NCI-H146 treated with DMSO at 0.1 percent for 48 hours (cell line): ENCODE results near the gene PCSK5.
"Not testable (repeated sequence)": the region's sequence is repeated elsewhere in the genome, so short reads cannot be mapped to it uniquely, and the experiment has no call there.

ENCODE experiments used
- DNase-seq: peaks from one replicate; lab custom pipeline; 2025; ENCODE audit not compliant: unreplicated experiment; lab: John Stamatoyannopoulos, UW

Gene PCSK5

GRCh38 chr9:75962013-75962661 lies 71.7 kb downstream of the PCSK5 start:
- DNase-seq, result no peak

GRCh38 chr9:75962662-75963036 lies 72.2 kb downstream of the PCSK5 start:
- no peak for DNase-seq

DNA sequence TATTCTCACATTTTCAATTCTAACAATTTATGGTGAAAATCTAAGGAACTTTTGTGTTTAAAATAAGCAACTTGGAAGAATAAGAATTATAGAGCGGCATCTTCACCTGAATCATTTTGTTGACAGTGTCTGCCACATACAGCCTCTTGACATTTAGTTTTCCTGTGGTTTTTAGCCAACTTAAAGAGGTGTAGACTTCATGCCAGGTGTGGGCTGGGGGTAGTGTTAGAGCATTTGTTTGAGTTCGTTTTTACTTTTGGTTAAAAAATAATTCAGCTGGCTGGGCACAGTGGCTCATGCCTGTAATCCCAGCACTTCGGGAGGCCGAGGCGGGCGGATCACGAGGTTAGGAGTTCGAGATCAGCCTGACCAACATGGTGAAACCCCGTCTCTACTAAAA lies 72.8 kb downstream of the PCSK5 start:
- DNase-seq, result not testable (repeated sequence)

DNA sequence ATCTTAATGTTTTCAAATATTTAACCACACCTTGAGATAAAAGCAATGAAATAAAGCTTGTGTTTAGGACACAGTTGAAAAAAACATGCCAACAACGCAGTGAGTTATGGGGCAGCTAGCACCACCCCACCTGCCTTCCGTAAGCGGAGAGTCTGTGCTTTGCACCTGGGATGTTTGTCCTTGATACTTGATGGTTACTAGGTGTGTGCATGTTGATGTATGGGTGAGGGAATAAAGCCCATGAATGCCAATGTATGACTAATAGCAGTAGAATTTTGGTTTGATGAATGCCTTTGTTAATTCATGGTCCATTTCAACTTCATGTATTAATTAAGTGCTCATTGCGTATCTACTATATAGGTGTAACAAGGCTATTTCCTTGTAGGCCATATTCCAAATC lies 74.0 kb downstream of the PCSK5 start:
- no peak for DNase-seq

GRCh38 chr9:75965231-75965630 lies 74.8 kb downstream of the PCSK5 start:
- no peak for DNase-seq

DNA sequence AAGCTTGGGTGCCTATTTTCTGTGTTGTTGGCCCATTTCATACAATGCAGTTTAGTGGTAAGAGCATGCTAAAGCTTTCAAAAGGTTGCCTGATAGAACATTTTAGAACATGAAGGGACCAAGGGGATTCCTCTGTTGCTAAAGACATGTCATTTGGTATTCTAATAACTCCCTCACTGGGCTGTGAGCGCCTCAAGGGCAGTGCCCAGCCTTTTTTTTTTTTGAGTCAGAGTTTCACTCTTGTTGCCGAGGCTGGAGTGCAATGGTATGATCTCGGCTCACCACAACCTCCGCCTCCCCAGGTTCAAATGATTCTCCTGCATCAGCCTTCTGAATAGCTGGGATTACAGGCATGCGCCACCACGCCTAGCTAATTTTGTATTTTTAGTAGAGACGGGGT lies 77.1 kb downstream of the PCSK5 start:
- DNase-seq, result no peak

DNA sequence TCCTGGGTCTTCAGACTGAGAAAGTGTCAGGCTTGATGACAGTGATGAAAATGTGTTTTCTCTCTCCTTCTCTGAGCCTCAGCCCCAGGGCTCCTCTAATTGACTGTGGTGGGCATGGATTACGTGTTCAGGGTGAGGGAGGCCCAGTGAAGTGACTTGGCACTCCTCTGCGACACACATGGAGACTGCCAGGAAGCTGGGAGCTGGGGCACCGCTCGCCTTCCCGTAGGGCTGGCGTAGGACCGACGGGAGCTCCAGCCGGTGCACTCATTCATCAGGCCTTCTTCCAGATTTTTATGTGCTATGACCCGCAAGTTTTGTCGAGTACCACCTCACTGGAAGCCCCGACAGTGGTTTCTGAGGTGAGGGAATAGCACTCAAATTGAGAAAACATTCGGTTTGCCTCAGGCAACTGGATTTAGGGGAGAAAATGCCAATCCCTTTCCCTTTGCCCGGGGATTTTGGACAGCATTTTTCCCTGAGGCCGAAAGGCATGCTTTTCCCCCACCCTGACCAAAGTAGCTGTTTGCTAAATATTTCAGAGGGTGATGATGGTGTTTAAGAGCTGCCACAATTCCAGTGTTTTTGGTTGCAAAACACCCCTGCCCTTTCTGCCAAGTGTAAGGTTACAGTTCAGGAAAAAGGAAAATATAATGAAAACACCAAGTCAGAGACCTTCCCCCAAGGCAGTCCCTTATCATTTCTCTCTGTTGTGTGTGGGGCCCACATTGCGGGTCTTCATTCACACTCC lies 83.7 kb downstream of the PCSK5 start:
- DNase-seq, result no peak

DNA sequence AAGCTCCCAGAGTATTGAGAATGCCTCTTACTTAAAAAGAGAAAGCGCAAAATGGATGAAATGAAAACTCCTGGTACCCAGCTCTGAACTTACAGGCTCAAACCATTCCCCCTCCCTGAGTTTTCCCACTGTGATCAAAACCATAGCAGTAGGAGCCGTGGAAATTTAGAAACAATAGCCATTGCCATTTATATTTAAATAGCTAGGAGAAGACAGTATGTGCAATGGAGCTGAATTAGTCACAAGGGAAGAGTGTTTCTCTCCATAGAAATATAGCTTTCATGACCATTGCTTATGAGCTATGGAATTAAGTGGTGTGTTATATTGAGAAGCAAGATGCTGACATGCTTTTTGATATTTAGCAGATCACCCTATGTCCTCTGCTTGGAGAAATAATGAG lies 84.6 kb downstream of the PCSK5 start:
- no peak for DNase-seq

GRCh38 chr9:75976549-75976948 lies 86.1 kb downstream of the PCSK5 start:
- DNase-seq, result no peak

DNA sequence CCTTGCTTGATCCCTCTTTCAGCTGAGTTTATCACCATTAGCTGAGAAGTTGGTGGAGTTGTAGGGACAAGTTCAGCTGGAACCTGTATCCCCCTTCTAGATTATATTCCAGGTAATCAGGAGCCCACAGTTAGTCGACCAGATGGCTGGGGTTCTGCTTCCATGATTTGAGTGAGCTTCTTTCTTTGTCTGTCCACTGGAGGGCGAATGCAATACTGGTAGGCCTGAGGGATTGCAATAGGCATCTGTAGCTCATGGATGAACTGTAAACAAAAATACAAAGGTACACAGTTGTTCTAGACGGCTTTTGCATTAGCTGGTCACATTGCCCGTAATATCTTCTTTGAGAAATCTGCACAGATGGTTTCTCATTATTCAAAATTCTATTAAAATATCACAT lies 88.9 kb downstream of the PCSK5 start:
- DNase-seq, result no peak

DNA sequence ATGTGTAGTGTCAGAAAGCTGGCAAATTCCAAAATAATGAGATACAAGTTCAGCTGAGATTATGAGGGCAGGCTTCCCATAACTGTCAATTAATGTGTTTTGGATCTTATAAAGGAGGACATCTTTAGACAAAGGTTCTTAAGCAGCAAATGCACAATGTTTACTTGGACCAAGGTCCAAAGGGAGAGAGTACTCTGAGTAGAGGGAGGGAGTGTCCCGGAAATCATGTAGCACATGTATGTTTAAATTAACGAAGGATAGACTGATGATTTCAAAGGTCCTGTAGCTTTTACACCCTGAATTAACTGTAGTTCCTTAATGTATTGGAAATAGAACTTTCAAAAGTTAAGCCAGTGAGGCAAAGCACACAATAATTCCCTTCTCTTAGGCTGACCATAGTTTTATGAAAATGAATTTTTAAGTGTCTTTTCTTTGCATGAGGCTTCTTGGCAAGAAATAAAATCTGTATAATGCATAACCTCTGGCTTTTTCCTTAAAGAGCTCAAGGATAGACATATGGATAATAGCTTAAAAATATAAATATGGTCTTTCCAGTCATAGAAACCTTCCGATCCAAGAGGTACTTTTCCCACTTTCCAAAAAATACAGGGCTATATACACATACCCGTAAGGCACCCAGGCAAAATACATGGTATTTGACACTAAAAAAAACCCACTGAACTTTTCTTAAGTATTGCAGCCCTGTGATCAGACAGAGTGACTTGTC lies 93.0 kb downstream of the PCSK5 start:
- DNase-seq, result no peak

DNA sequence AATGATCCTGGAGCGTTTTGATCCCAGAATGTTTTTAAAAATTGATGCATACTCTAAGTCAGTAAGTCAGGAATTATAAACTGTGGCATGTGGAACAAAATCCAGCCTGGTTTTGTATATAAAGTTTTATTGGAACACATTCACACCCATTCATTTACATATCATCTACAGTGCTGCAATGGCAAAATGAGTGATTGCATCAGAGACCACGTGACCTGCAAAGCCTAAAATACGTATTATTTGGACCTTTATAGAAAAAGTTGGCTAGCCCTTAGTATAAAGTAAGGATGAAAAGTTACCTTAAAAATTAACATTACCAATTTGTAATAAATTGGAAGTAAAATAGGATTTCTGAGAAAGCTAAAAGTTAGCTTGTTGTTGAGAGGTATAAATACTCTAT lies 95.0 kb downstream of the PCSK5 start:
- DNase-seq, result no peak

DNA sequence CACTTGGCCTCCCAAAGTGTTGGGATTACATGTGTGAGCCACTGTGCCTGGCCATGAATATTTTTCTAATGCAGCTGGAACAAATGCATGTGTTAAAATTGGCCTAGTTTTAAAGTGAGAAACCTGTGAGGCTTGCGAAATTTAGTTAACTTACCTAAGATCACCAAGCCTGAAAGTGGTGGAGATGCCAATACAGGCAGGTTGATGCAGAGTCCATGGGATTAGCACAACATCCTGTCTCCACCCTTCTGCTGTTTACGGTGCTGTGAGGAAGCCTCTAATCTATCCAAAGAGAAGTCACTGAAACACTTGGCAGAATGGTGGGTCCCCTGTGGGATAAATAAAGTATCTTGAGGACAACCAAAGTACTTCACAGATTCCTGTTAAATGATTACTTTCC lies 98.2 kb downstream of the PCSK5 start:
- DNase-seq, result no peak

- no peak for DNase-seq
Observed at GRCh38 chr9:75990156-75990555, 99.7 kb downstream of the PCSK5 start.

DNA sequence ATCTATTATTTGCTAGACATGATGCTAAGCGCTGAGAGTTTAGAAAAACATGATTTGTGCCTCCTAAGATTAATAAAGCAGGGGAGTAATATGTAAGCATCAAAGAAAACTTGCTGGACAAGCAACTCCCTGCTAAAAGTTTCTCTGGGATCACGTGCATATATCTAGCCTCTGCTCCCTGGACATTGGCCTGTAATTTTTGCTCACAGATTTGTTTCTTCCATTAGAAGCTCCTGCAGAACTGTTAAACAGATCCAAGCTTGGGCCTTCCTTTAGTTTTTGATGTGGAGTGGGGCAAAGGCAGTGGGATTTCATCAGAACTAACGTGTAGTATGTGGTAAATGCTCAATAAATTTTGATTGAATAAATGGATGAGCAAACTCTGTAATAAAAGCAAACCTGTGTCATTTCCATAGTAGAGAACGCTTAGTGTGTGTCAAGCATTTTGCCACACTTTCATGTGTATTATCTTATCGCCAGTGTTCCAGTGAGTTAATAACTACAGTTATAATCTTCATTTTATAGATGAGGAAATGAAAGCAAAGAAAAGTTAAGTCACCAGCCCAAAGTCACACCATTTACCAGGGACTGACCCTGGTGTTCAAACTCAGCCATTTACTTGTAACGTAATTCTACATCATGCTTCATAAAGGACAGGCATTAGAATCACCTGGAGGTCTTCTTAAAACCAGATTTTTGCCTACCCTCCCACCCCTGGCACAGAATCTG lies 100.3 kb downstream of the PCSK5 start:
- DNase-seq, result no peak

- no peak for DNase-seq
Observed at GRCh38 chr9:75992482-75993206, 102.2 kb downstream of the PCSK5 start.

GRCh38 chr9:75993434-75993833 lies 103.0 kb downstream of the PCSK5 start:
- no peak for DNase-seq

GRCh38 chr9:75995066-75995465 lies 104.6 kb downstream of the PCSK5 start:
- no peak for DNase-seq

DNA sequence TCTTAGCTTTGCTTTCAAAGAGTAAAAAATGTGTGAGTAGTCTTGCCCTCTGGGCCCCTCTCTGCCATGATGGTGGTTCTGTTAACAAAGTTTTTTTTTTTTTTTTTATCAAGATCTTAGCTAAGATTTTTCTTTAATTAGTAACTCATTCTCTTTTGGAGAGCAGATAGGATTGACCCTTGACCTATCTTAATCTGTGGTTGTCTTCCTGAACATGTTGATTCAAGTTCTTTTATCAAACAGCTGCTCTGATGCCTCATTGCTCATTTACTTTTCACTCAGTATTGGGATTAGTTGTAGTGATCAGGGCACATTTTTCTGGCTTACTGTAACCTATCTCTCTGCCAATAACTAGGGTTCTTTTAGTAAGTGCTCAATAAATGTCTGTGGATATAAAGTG lies 106.3 kb downstream of the PCSK5 start:
- DNase-seq, result no peak

DNA sequence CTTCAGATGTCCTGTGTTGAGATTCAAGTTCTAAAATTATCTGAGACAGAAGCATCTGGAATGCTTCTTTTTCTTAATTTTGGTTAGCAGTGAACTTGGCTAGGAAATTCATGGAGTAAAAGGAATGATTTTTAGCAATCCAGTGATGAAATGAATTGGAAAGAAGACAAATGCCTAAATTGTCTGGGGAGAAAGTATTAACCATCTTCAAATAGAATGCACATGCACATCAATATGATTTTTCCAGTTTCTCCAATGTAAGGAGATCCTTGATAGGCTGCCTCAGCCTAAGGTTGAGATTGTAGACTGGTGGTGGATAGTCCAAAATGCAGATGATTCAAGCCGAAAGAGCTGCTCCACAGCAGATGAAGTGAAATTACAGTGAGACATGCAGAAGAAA lies 106.7 kb downstream of the PCSK5 start:
- no peak for DNase-seq
